Measurements from ENCODE around the gene DDIT4L.

DNA sequence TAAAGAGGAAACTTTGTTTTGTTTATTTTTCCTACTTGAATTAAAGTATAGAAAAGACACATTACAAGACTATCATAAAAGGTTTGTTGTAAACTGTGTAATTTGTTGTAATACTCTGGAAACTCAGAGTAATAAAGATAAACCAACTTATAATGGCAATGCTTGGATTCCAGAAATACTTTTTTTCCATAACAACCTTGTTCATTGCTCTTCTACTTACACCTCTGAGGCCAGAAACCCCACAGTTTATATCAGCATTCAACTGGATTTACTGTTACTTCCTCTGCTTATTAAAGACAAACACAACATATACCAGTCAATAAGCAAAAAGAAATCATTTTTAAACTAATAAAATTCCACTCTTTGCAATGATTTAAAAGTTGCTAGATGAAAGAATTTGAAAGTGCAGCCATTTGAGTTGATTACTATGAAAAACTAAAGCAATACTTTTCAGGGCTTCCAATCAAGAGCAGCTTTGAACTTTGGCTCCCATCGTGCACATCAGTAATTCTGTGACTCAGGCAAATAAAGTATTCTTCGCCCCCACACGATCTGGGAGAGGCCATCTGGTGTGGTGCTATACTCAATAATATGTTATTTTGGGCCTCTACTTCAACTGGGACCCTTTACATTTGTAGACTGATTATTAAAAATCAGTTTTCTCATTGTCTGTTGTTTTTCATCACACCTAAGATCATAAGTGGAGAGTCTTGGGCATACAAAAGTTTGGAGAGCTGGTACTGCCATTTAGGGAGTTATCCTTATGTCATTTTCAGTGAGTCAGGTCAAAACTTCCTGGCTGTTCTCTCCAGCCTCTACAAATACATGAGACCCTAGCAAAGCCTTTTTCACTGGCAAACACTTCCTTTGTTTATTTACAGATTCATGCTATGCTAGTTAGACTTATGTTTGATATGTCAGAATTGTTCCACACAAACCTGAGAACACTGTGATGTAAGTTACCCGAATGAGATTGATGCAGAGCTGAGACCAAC is 20.5 kb downstream of the DDIT4L start:
- TF ChIP-seq, protein P1, sequence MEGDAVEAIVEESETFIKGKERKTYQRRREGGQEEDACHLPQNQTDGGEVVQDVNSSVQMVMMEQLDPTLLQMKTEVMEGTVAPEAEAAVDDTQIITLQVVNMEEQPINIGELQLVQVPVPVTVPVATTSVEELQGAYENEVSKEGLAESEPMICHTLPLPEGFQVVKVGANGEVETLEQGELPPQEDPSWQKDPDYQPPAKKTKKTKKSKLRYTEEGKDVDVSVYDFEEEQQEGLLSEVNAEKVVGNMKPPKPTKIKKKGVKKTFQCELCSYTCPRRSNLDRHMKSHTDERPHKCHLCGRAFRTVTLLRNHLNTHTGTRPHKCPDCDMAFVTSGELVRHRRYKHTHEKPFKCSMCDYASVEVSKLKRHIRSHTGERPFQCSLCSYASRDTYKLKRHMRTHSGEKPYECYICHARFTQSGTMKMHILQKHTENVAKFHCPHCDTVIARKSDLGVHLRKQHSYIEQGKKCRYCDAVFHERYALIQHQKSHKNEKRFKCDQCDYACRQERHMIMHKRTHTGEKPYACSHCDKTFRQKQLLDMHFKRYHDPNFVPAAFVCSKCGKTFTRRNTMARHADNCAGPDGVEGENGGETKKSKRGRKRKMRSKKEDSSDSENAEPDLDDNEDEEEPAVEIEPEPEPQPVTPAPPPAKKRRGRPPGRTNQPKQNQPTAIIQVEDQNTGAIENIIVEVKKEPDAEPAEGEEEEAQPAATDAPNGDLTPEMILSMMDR (conservative IDR thresholded peaks at IDR 0.05 in 1 of 2, IDR thresholded peaks at IDR 0.05 in 1 of 2; ENCODE audit: low read depth in 1 of 2, low read length in 2 of 2), result no peak
- no peak for TF ChIP-seq EZH2 (IDR thresholded peaks at IDR 0.05; ENCODE audit: low read length, missing control alignments)
